Measurements from ENCODE around the gene CFAP65. TPM values are rescaled to one million over a fixed set of nuclear protein-coding genes. Genes with fewer than 3 reads are reported as not detected.

CFAP65 gene
- total RNA-seq, 1 donor from 2014 or later: not detected

DNA sequence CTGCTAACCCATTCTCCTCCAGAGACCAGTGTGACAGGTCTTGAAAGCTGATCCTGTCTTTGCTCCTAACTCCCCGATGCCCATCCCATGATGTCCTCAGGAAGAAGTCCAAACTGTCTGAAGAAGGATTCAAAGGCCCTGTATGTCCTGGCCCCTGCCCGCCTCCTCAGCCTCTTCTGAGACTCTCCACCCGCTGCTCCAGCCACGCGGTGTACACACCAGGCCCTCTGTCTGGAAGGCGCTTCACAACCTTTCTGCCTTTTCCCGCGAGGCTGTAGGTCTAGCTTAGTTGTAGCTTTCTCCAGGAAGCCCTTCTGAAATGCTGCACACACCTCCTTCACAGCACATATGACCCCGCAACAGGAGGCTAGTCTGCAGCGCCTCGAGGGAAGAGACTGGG, 24.6 kb downstream of the CFAP65 start:
- TF ChIP-seq, protein P1, sequence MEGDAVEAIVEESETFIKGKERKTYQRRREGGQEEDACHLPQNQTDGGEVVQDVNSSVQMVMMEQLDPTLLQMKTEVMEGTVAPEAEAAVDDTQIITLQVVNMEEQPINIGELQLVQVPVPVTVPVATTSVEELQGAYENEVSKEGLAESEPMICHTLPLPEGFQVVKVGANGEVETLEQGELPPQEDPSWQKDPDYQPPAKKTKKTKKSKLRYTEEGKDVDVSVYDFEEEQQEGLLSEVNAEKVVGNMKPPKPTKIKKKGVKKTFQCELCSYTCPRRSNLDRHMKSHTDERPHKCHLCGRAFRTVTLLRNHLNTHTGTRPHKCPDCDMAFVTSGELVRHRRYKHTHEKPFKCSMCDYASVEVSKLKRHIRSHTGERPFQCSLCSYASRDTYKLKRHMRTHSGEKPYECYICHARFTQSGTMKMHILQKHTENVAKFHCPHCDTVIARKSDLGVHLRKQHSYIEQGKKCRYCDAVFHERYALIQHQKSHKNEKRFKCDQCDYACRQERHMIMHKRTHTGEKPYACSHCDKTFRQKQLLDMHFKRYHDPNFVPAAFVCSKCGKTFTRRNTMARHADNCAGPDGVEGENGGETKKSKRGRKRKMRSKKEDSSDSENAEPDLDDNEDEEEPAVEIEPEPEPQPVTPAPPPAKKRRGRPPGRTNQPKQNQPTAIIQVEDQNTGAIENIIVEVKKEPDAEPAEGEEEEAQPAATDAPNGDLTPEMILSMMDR (IDR thresholded peaks at IDR 0.05): no peak
- no peak for TF ChIP-seq POLR2A (IDR thresholded peaks at IDR 0.05)
- no peak for TF ChIP-seq POLR2AphosphoS5 (IDR thresholded peaks at IDR 0.05; ENCODE audit: insufficient read depth in 1 of 2, low read depth in 1 of 2)
- no peak for DNase-seq (ENCODE audit: extremely low spot score in 2 of 2)
- no peaks in the 10 kb centered on the region for H3K4me1 ChIP-seq
- no peaks in the 10 kb centered on the region for H3K27me3 ChIP-seq
- no peaks in the 10 kb centered on the region for H3K36me3 ChIP-seq
- no peak overlapping the region for H3K4me3 ChIP-seq
- intact Hi-C loops (cut with DNase I): no loop called here
- no peaks in the 10 kb centered on the region for H3K9me3 ChIP-seq
- no peak overlapping the region for H3K27ac ChIP-seq

DNA sequence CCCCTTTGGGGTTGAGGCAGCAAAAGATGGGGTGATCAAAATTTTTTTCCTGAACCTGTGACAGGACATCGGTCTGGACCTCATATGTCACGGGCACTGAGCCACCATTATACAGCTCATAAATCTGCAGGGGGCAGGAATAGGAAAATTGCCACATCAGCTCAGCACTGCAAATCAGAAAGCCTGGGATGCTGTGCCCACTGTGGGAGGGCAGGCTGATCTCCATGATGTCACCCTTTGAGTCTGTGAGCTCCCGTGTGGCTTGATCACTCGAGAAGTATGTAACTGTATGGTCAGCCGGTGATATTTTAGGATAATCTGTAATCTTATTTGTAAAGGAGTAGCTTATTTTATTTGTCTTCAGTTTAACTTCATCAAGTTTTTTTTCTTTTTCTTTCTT, 30.4 kb downstream of the CFAP65 start:
- Histone ChIP-seq H3K4me3 (no peak overlapping the region), H3K27me3 (no peaks in the 10 kb centered on the region)
- intact Hi-C loops (cut with DNase I): no loop called here

DNA sequence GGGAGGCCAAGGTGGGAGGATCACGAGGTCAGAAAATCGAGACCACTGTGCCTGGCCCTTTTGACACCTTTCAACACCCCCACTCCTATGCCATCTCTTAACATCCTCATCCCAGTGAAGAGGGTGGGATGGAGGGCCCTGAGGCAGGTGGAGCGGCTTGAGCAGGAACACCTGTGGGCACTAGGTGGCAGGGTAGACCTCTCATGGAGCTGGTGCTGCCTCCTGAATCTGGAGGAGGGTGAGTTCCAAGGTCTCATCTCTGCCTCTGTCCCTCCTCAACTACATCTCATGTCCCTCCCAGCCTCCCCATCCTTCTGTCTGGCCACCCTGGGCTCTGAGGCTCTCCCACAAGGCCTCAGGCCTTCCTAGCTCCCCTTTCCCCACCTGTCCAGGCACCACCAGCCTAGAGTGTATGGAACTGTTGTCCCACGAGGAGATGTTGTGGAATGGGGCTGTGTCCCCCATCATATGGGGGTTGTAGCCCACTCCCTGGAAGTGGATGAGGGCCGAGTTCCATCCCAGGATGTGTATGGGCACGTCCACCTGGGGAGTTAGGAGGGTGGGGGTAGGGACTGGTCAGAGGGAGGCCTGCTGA, 31.1 kb downstream of the CFAP65 start:
- no peak for DNase-seq (ENCODE audit: extremely low spot score in 2 of 2)
- H3K27ac ChIP-seq: no peak overlapping the region
- TF ChIP-seq POLR2A (IDR thresholded peaks at IDR 0.05) (no peak), POLR2AphosphoS5 (IDR thresholded peaks at IDR 0.05; ENCODE audit: insufficient read depth in 1 of 2, low read depth in 1 of 2) (no peak)
- TF ChIP-seq, protein P1 (IDR thresholded peaks at IDR 0.05): no peak
- no peak overlapping the region for H3K4me3 ChIP-seq
- intact Hi-C loops (cut with DNase I): no loop called here
- no peaks in the 10 kb centered on the region for H3K36me3 ChIP-seq
- H3K27me3 ChIP-seq: no peaks in the 10 kb centered on the region
- H3K4me1 ChIP-seq: no peaks in the 10 kb centered on the region
- H3K9me3 ChIP-seq: no peaks in the 10 kb centered on the region

More for the DNA sequence above, 30.4 kb downstream of the CFAP65 start:
- TF ChIP-seq, protein P1 (IDR thresholded peaks at IDR 0.05): no peak
- no peak for TF ChIP-seq POLR2A (IDR thresholded peaks at IDR 0.05)
- TF ChIP-seq POLR2AphosphoS5 (IDR thresholded peaks at IDR 0.05; ENCODE audit: insufficient read depth in 1 of 2, low read depth in 1 of 2): no peak
- Histone ChIP-seq H3K4me1 (no peaks in the 10 kb centered on the region), H3K27ac (no peak overlapping the region), H3K9me3 (no peaks in the 10 kb centered on the region), H3K36me3 (no peaks in the 10 kb centered on the region)
- no peak for DNase-seq (ENCODE audit: extremely low spot score in 2 of 2)

DNA sequence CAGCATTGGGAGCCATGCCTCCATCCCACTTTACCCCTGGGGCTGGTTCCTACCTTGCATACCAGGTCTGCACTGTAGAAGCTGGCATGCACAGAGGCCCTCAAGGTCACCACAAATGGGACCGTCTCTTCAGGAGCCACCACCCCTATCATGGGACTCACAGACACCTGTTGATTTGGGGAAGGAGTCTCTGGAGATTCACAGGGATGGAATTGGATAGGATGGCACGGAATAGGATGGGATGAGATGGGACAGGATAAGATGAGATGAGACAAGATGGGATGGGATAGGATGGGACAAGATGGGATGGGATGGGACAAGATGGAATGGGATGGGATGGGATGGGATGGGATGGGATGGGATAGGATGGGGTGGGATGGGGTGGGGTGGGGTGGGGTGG, 32.0 kb downstream of the CFAP65 start:
- Histone ChIP-seq H3K27me3 (no peaks in the 10 kb centered on the region), H3K36me3 (no peaks in the 10 kb centered on the region), H3K9me3 (no peaks in the 10 kb centered on the region), H3K4me3 (no peak overlapping the region), H3K4me1 (no peaks in the 10 kb centered on the region), H3K27ac (no peak overlapping the region)
- TF ChIP-seq, protein P1 (IDR thresholded peaks at IDR 0.05): no peak
- TF ChIP-seq POLR2AphosphoS5 (IDR thresholded peaks at IDR 0.05; ENCODE audit: insufficient read depth in 1 of 2, low read depth in 1 of 2) (no peak), POLR2A (IDR thresholded peaks at IDR 0.05) (no peak)
- DNase-seq (ENCODE audit: extremely low spot score in 2 of 2): no peak
- intact Hi-C loops (cut with DNase I): no loop called here

DNA sequence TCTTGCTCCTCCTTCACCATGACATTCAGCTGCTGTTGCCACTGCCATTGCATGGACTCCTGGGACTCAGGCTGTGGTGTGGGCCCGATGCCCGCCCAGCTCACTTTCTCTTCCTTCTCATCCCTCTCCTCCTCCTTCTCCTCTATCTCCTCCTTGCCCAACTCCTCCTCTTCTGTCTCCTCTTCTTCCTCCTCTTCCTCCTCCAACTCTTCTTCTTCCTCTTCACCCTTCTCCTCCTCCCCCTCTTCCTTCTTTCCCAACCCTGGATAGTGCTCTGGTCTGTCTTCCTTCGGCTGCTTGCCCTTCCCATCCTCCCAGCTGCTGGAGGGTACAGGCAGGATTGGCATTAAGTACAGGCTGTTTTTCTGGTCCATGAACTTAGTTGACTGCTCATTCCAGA, 37.3 kb downstream of the CFAP65 start:
- peaks cover 14% of the 10 kb centered on the region for H3K27me3 ChIP-seq
- no peak for TF ChIP-seq POLR2A (IDR thresholded peaks at IDR 0.05)
- TF ChIP-seq, protein P1 (IDR thresholded peaks at IDR 0.05): no peak
- TF ChIP-seq POLR2AphosphoS5 (IDR thresholded peaks at IDR 0.05; ENCODE audit: insufficient read depth in 1 of 2, low read depth in 1 of 2): no peak

More for the DNA sequence above, 37.3 kb downstream of the CFAP65 start:
- DNase-seq (ENCODE audit: extremely low spot score in 2 of 2): no peak
- Histone ChIP-seq H3K4me1 (peaks cover 23% of the 10 kb centered on the region), H3K9me3 (no peaks in the 10 kb centered on the region), H3K4me3 (no peak overlapping the region), H3K36me3 (no peaks in the 10 kb centered on the region), H3K27ac (no peak overlapping the region)
- intact Hi-C loops (cut with DNase I): no loop called here

Data from vagina (tissue), 2 donors.